PC-9 (cell line): Measurements from ENCODE around the gene NECTIN3. TPM values are rescaled to one million over a fixed set of nuclear protein-coding genes. Genes with fewer than 3 reads are reported as not detected.

Source experiments
- BruUV-seq: library from RNA; stranded (reverse); fragments of 400-500 nt; replicated peaks from 2 replicates; lab custom pipeline; 2021; lab: Mats Ljungman, UMichigan
- CTCF ChIA-PET: fragments of 300-600 bp; sonication (Branson Sonifier 250); formaldehyde crosslinking; loops from one replicate; lab custom pipeline; 2022; ENCODE audit warnings: antibody characterized with exemption; lab: Charles Lee
- POLR2A ChIA-PET: fragments of 300-600 bp; sonication (Branson Sonifier 250); formaldehyde crosslinking; loops from one replicate; lab custom pipeline; 2022; ENCODE audit warnings: antibody characterized with exemption; ENCODE audit not compliant: unreplicated experiment; lab: Charles Lee
- DNase-seq, 2 experiments: peaks; one replicate each; pipeline versions ENCODE4 v3.0.0 to v3.0.0-alpha.2; 2015 to 2022; ENCODE audit warnings: mixed read lengths in 1 of 2
- H2AFZ ChIP-seq: fragments of 200-600 bp; sonication (generic); 2 replicates; pipeline ENCODE4 v1.8.1; 2017; ENCODE audit warnings: antibody characterized with exemption
- H3F3A ChIP-seq: fragments of 200-600 bp; sonication (generic); 2 replicates; pipeline ENCODE4 v1.8.1; 2017; ENCODE audit warnings: antibody characterized with exemption, mild to moderate bottlenecking, low read depth; ENCODE audit not compliant: insufficient read depth
- H3K27ac ChIP-seq: fragments of 200-600 bp; sonication (generic); 2 replicates; pipeline ENCODE4 v1.6.1; 2016; ENCODE audit warnings: mixed run types
- H3K27me3 ChIP-seq: fragments of 200-600 bp; sonication (generic); 2 replicates; pipeline ENCODE4 v1.6.1; 2016; ENCODE audit warnings: low read depth, mixed run types; ENCODE audit not compliant: insufficient read depth
- H3K36me3 ChIP-seq: fragments of 200-600 bp; sonication (generic); 2 replicates; pipeline ENCODE4 v1.6.1; 2016; ENCODE audit warnings: low read depth, mixed run types
- H3K4me1 ChIP-seq: fragments of 200-600 bp; sonication (generic); replicated peaks from 2 replicates; pipeline ENCODE4 v1.6.1; 2016; ENCODE audit warnings: mixed run types; ENCODE audit not compliant: insufficient read depth
- H3K4me2 ChIP-seq: fragments of 200-600 bp; sonication (generic); 2 replicates; pipeline ENCODE4 v1.6.1; 2017; ENCODE audit warnings: mixed run types
- H3K4me3 ChIP-seq: fragments of 200-600 bp; sonication (generic); 2 replicates; pipeline ENCODE4 v1.6.1; 2016; ENCODE audit warnings: mixed run types
- H3K79me2 ChIP-seq: fragments of 200-600 bp; sonication (generic); 2 replicates; pipeline ENCODE4 v1.6.1; 2017; ENCODE audit warnings: low read depth, mixed run types
- H3K9me2 ChIP-seq: fragments of 200-600 bp; sonication (generic); 2 replicates; pipeline ENCODE4 v1.8.1; 2017; ENCODE audit warnings: mild to moderate bottlenecking; ENCODE audit not compliant: insufficient read depth
- H3K9me3 ChIP-seq: fragments of 200-600 bp; sonication (generic); 2 replicates; pipeline ENCODE4 v1.8.1; 2016; ENCODE audit warnings: low read depth; ENCODE audit not compliant: insufficient read depth
- H4K20me1 ChIP-seq: fragments of 200-600 bp; sonication (generic); 2 replicates; pipeline ENCODE4 v1.8.1; 2017; ENCODE audit not compliant: insufficient read depth
- EZH2 ChIP-seq: fragments of 200-600 bp; sonication (generic); IDR thresholded peaks from 2 replicates; pipeline ENCODE4 v1.8.0; 2017; ENCODE audit warnings: antibody characterized with exemption, low read depth
- intact Hi-C: fragments of 100-400 bp; cut with micrococcal nuclease; formaldehyde crosslinking; loops from one replicate; pipeline ENCODE4 v1.10.0; 2022; ENCODE audit not compliant: unreplicated experiment
- total RNA-seq: library from RNA; stranded (reverse); gene quantifications from 2 replicates; pipeline ENCODE4 v1.2.3, GENCODE V29; 2021
- TF ChIP-seq, protein P1 (sequence below): fragments of 200-600 bp; sonication (generic); conservative IDR thresholded peaks from 2 replicates; pipeline ENCODE4 v1.6.1; 2017; ENCODE audit warnings: mixed run types, antibody characterized with exemption, mild to moderate bottlenecking, moderate library complexity

NECTIN3 gene
- total RNA-seq, 1 experiment from 2014 or later = 11.9 TPM

DNA sequence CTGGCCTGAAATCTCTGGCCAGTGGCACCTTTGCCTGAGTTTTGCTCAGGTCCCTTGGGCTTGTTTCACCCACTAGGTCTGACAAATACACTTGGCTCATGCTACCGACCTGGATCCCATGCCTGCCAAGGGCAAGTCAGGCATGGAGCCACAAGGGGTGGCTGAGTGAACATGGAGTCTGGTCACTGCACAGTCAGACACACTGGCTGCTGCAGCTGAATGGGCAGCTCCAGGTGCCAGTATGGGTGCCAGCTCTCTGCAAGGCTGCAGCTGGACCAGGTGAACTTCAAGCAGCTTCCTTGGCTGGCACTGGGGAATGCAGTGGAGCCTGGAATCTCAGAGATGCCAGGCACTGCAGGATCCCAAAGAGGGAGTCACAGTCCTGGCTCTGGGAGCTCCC, 170.3 kb downstream of the NECTIN3 start:
- H3K4me1 ChIP-seq = peaks cover 6% of the 10 kb centered on the region
- H3K27me3 ChIP-seq = no peaks in the 10 kb centered on the region
- H3K4me2 ChIP-seq = no peak overlapping the region
- intact Hi-C loops = no loop called here
- H2AFZ ChIP-seq = no peak overlapping the region
- DNase-seq = no peak
- ChIA-PET POLR2A (no interaction called here), CTCF (no interaction called here)
- H4K20me1 ChIP-seq = no peaks in the 10 kb centered on the region
- no peaks in the 10 kb centered on the region for H3K9me2 ChIP-seq
- H3F3A ChIP-seq = no peaks in the 10 kb centered on the region
- no peaks in the 10 kb centered on the region for H3K9me3 ChIP-seq
- no TSS peak for BruUV-seq
- no peak overlapping the region for H3K4me3 ChIP-seq
- H3K27ac ChIP-seq = no peak overlapping the region
- no peaks in the 10 kb centered on the region for H3K79me2 ChIP-seq
- H3K36me3 ChIP-seq = no peaks in the 10 kb centered on the region
- TF ChIP-seq EZH2 = no peak
- TF ChIP-seq, protein P1, sequence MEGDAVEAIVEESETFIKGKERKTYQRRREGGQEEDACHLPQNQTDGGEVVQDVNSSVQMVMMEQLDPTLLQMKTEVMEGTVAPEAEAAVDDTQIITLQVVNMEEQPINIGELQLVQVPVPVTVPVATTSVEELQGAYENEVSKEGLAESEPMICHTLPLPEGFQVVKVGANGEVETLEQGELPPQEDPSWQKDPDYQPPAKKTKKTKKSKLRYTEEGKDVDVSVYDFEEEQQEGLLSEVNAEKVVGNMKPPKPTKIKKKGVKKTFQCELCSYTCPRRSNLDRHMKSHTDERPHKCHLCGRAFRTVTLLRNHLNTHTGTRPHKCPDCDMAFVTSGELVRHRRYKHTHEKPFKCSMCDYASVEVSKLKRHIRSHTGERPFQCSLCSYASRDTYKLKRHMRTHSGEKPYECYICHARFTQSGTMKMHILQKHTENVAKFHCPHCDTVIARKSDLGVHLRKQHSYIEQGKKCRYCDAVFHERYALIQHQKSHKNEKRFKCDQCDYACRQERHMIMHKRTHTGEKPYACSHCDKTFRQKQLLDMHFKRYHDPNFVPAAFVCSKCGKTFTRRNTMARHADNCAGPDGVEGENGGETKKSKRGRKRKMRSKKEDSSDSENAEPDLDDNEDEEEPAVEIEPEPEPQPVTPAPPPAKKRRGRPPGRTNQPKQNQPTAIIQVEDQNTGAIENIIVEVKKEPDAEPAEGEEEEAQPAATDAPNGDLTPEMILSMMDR = no peak
